Transverse colon (tissue), 4 donors: ENCODE measurements around the gene MANSC4. TPM values are rescaled to one million over a fixed set of nuclear protein-coding genes. Genes with fewer than 3 reads are reported as not detected.

Source experiments
- DNase-seq: peaks from one replicate; pipeline ENCODE4 v3.0.0-alpha.2; 2019
- H3K27ac ChIP-seq, 4 donors: fragments of 200-600 bp; sonication (generic); 2 replicates each; pipeline ENCODE4 v1.5.1; 2016 to 2018; ENCODE audit warnings: inconsistent platforms in 4 of 4
- H3K27me3 ChIP-seq: fragments of 200-600 bp; sonication (generic); 2 replicates; pipeline ENCODE4 v1.5.1; 2017; ENCODE audit warnings: inconsistent platforms
- H3K36me3 ChIP-seq, 4 donors: fragments of 200-600 bp; sonication (generic); 2 replicates each; pipeline ENCODE4 v1.5.1; 2017 to 2019; ENCODE audit warnings: inconsistent platforms in 4 of 4
- H3K4me1 ChIP-seq, 4 donors: fragments of 200-600 bp; sonication (generic); 2 replicates each; pipeline ENCODE4 v1.5.1; 2017 to 2020; ENCODE audit warnings: inconsistent platforms in 4 of 4
- H3K4me3 ChIP-seq, 4 donors: fragments of 200-600 bp; sonication (generic); 1 replicate in 1 of 4; 2 replicates in 3 of 4; pipeline versions ENCODE4 v1.5.1 to v1.6.1; 2017 to 2019; ENCODE audit warnings: inconsistent platforms in 4 of 4
- H3K9me3 ChIP-seq, 2 donors: fragments of 200-600 bp; sonication (generic); 2 replicates each; pipeline ENCODE4 v1.5.1; 2017 to 2019; ENCODE audit warnings: inconsistent platforms in 2 of 2
- EP300 ChIP-seq: sonication (generic); formaldehyde crosslinking; IDR thresholded peaks from one replicate; pipeline ENCODE4 v1.6.1; 2017; ENCODE audit warnings: antibody characterized with exemption, low read depth
- POLR2A ChIP-seq: fragments of 450-650 bp; IDR thresholded peaks from one replicate; pipeline ENCODE4 v1.6.1; 2016; ENCODE audit warnings: antibody characterized with exemption, mild to moderate bottlenecking, moderate library complexity
- POLR2AphosphoS5 ChIP-seq, 3 donors: sonication (generic); formaldehyde crosslinking; IDR thresholded peaks; one replicate each; pipeline ENCODE4 v1.6.1; 2016; ENCODE audit warnings: antibody characterized with exemption in 3 of 3
- WGBS, 2 donors: methylation state at CpG; one replicate each; pipeline ENCODE4 v1.1.5; 2018; ENCODE audit warnings: low coverage in 1 of 2; 5-methylcytosine and 5-hydroxymethylcytosine counted together
- in situ Hi-C, 4 donors: fragments of 200-750 bp; cut with MboI; loops; one replicate each; pipeline versions ENCODE4 v1.15.0 to v1.15.1; 2017; ENCODE audit warnings: low sequenced_read_pairs in 3 of 4, low pct_ligation_motif_present in 1 of 4, low pct_unique_long_range_greater_than_20kb in 1 of 4
- intact Hi-C: fragments of 100-400 bp; cut with DNase I; formaldehyde crosslinking; loops from one replicate; pipeline ENCODE4 v1.15.1; 2023; ENCODE audit warnings: low total_unique reads
- total RNA-seq, 4 donors: library from RNA; depleted of rRNA; stranded (reverse); fragments of >200 nt; gene quantifications; one replicate each; pipeline ENCODE4 v1.1.0, GENCODE V29; 2016
- TF ChIP-seq, protein P1 (sequence below), 5 experiments: fragments of 200-600 bp in 3 of 5; fragments of 450-650 bp in 2 of 5; sonication (generic) in 3 of 5; IDR thresholded peaks; 1 replicate in 2 of 5; 2 replicates in 3 of 5; pipeline ENCODE4 v1.5.1; 2016 to 2017; ENCODE audit warnings: antibody characterized with exemption in 5 of 5, inconsistent platforms in 3 of 5, mild to moderate bottlenecking in 2 of 5, moderate library complexity in 1 of 5

MANSC4 gene
- total RNA-seq, 4 donors from 2014 or later, result not detected

DNA sequence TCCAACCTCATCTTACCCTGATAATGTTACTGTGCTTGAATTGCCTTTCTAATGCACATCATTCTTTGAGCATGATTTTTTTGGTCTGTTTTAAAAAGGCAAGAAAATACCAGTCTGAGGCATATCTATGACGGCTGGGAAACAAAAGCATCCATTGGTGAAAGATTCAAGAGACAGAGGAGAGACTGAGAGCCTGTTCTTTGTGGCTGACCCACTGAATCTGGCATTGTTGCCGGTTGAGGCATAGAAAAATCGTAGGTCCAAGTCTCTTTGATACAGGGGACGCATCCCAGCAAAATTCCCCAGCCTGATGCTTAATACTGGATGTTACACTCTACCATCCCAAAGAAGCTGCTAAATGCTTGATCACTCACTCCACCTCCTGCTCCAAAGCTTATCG, 2.9 kb downstream of the MANSC4 start:
- intact Hi-C loops, result no loop called here
- in situ Hi-C loops, result no loop called here
- peaks cover 0 to 24% (median 12%) of the 10 kb centered on the region in 4 donors for H3K4me1 ChIP-seq
- no peak overlapping the region for H3K27ac ChIP-seq
- TF ChIP-seq POLR2A, result no peak
- no peak for TF ChIP-seq POLR2AphosphoS5 (IDR thresholded peaks at IDR 0.05)
- no peak for TF ChIP-seq EP300
- TF ChIP-seq, protein P1, sequence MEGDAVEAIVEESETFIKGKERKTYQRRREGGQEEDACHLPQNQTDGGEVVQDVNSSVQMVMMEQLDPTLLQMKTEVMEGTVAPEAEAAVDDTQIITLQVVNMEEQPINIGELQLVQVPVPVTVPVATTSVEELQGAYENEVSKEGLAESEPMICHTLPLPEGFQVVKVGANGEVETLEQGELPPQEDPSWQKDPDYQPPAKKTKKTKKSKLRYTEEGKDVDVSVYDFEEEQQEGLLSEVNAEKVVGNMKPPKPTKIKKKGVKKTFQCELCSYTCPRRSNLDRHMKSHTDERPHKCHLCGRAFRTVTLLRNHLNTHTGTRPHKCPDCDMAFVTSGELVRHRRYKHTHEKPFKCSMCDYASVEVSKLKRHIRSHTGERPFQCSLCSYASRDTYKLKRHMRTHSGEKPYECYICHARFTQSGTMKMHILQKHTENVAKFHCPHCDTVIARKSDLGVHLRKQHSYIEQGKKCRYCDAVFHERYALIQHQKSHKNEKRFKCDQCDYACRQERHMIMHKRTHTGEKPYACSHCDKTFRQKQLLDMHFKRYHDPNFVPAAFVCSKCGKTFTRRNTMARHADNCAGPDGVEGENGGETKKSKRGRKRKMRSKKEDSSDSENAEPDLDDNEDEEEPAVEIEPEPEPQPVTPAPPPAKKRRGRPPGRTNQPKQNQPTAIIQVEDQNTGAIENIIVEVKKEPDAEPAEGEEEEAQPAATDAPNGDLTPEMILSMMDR (IDR thresholded peaks at IDR 0.05), result no peak
- no peaks in the 10 kb centered on the region for H3K36me3 ChIP-seq
- DNase-seq, result no peak
- 88 to 100% methylated on average over 3 to 5 of the region's 5 CpGs for WGBS, 2 donors
- H3K9me3 ChIP-seq, result no peaks in the 10 kb centered on the region
- no peak overlapping the region for H3K4me3 ChIP-seq
- no peaks in the 10 kb centered on the region for H3K27me3 ChIP-seq

DNA sequence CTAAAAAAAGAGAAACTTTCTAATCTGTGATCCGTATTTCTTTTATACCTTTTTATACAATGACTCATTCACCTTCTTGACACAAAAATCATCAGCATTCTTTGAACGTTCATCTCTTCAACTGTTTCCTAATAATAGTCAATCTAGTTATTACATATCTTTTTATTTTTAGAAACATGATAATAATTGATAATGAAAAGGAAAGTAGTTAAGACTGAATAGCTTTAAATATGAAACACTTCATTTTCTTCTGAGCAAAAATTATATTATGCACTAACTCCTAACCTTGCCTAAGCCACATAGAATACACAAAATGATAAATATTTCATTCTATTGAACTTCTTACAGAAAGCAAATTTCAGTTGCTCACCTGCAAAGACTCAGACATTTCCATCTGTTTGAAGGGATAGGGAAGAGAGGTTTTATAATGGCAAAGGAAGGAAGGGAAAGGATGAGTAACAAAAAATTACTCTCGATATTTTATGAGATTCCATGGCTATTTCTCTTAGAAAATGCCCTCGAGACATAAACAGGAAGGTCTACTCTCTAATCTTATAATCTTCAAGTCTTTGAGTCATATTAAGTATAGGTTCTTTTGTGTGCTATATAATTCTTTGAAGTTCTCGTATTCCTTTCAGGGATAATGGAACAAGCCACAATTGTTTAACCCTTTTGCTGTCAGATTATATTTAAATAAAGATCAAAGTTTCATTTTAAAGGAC, 7.5 kb downstream of the MANSC4 start:
- TF ChIP-seq, protein P1 (IDR thresholded peaks at IDR 0.05), result no peak
- TF ChIP-seq EP300, result no peak
- TF ChIP-seq POLR2A, result no peak
- no peak for TF ChIP-seq POLR2AphosphoS5 (IDR thresholded peaks at IDR 0.05)
- no peaks in the 10 kb centered on the region for H3K4me1 ChIP-seq
- DNase-seq, result no peak
- H3K4me3 ChIP-seq, result no peak overlapping the region
- no peaks in the 10 kb centered on the region for H3K9me3 ChIP-seq
- 51 to 54% methylated on average over 5 of the region's 5 CpGs for WGBS, 2 donors
- intact Hi-C loops, result no loop called here
- in situ Hi-C loops, result no loop called here
- no peak overlapping the region for H3K27ac ChIP-seq
- H3K27me3 ChIP-seq, result no peaks in the 10 kb centered on the region
- no peaks in the 10 kb centered on the region for H3K36me3 ChIP-seq

DNA sequence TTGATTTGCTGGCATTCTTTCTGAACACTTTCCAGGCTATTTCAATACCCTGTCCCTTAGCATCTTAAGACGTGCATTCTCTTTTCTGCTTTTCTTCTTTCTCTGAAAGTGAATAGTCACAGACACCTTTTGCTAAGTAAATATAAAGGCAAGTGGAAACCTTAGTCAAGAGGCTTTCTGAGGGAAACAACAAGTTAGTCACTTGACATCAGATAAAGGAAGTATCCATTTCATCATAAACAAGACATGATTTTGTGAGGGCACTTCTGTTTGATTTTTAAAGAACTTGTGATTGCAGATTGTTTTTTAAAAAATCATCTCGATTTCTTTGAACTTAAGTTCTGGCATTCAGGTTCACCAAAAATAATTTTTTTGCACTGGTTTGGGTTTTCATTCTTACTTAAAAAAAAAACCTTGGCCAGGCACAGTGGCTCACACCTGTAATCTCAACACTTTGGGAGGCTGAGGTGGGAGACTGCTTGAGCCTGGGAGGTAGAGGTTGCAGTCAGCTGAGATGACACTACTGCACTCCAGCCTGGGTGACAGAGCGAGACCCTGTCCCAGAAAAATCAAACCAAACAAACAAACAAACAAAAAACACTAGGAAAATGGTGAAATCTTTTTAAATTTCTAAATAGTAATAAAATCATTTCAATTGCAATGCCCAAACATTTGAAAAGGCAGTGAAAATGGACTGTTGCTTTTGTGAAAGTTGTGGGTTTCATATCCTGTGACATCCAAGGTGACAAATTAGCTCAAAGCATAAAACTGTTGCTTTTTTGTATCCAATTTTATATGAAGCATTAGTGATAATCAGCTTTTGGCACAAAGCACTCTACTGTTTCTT, 8.3 kb downstream of the MANSC4 start:
- Histone ChIP-seq H3K27me3 (no peaks in the 10 kb centered on the region), H3K36me3 (no peaks in the 10 kb centered on the region), H3K27ac (no peak overlapping the region), H3K4me3 (no peak overlapping the region), H3K9me3 (no peaks in the 10 kb centered on the region), H3K4me1 (no peaks in the 10 kb centered on the region)
- TF ChIP-seq POLR2A (no peak), EP300 (no peak), POLR2AphosphoS5 (IDR thresholded peaks at IDR 0.05) (no peak)
- TF ChIP-seq, protein P1 (IDR thresholded peaks at IDR 0.05), result no peak
- DNase-seq, result no peak
- 80 to 90% methylated on average over 3 of the region's 3 CpGs for WGBS, 2 donors
- in situ Hi-C loops, result no loop called here
- intact Hi-C loops, result no loop called here

DNA sequence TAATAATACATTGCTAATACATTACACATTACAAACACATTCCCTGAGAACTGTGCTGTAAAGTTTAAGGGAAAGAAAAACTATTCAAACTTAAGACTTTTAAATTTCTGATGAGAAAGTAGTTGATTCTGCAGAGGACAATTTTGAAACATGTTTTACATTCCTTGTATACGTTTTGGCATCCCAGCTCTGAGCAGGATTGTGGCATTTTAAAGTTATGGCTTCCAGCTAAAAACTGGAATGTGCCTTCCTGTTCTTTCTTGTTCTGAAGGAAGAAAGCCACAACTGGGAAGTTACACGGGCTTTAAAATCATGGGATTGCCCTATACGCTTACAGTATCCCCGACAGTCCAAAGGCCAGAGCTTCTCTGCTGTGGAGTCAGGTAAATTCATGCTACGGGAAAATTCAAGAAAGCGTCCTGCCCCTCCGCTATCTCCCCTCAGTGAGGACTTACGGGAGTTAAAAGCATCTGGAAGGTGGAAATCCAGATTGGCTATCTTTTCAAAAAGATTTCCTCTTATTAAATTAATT, 10.8 kb downstream of the MANSC4 start:
- H3K4me3 ChIP-seq, result no peak overlapping the region
- H3K4me1 ChIP-seq, result no peaks in the 10 kb centered on the region
- intact Hi-C loops (no loop called here), in situ Hi-C loops (no loop called here)
- no peaks in the 10 kb centered on the region for H3K36me3 ChIP-seq
- H3K9me3 ChIP-seq, result no peaks in the 10 kb centered on the region
- no peak overlapping the region for H3K27ac ChIP-seq
- 60 to 73% methylated on average over 8 of the region's 8 CpGs for WGBS, 2 donors
- DNase-seq, result no peak
- H3K27me3 ChIP-seq, result no peaks in the 10 kb centered on the region
- TF ChIP-seq, protein P1 (IDR thresholded peaks at IDR 0.05), result no peak
- TF ChIP-seq POLR2AphosphoS5 (IDR thresholded peaks at IDR 0.05) (no peak), EP300 (no peak), POLR2A (no peak)
